ENCODE measurements around the gene LECT2.

- TF ChIP-seq, protein P1, sequence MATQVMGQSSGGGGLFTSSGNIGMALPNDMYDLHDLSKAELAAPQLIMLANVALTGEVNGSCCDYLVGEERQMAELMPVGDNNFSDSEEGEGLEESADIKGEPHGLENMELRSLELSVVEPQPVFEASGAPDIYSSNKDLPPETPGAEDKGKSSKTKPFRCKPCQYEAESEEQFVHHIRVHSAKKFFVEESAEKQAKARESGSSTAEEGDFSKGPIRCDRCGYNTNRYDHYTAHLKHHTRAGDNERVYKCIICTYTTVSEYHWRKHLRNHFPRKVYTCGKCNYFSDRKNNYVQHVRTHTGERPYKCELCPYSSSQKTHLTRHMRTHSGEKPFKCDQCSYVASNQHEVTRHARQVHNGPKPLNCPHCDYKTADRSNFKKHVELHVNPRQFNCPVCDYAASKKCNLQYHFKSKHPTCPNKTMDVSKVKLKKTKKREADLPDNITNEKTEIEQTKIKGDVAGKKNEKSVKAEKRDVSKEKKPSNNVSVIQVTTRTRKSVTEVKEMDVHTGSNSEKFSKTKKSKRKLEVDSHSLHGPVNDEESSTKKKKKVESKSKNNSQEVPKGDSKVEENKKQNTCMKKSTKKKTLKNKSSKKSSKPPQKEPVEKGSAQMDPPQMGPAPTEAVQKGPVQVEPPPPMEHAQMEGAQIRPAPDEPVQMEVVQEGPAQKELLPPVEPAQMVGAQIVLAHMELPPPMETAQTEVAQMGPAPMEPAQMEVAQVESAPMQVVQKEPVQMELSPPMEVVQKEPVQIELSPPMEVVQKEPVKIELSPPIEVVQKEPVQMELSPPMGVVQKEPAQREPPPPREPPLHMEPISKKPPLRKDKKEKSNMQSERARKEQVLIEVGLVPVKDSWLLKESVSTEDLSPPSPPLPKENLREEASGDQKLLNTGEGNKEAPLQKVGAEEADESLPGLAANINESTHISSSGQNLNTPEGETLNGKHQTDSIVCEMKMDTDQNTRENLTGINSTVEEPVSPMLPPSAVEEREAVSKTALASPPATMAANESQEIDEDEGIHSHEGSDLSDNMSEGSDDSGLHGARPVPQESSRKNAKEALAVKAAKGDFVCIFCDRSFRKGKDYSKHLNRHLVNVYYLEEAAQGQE (IDR thresholded peaks at IDR 0.05; ENCODE audit: unreplicated experiment), result no peak
- TF ChIP-seq, protein P2, sequence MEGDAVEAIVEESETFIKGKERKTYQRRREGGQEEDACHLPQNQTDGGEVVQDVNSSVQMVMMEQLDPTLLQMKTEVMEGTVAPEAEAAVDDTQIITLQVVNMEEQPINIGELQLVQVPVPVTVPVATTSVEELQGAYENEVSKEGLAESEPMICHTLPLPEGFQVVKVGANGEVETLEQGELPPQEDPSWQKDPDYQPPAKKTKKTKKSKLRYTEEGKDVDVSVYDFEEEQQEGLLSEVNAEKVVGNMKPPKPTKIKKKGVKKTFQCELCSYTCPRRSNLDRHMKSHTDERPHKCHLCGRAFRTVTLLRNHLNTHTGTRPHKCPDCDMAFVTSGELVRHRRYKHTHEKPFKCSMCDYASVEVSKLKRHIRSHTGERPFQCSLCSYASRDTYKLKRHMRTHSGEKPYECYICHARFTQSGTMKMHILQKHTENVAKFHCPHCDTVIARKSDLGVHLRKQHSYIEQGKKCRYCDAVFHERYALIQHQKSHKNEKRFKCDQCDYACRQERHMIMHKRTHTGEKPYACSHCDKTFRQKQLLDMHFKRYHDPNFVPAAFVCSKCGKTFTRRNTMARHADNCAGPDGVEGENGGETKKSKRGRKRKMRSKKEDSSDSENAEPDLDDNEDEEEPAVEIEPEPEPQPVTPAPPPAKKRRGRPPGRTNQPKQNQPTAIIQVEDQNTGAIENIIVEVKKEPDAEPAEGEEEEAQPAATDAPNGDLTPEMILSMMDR (conservative IDR thresholded peaks at IDR 0.05; ENCODE audit: low read depth in 2 of 2), result no peak
- TF ChIP-seq POLR2AphosphoS5 (IDR thresholded peaks at IDR 0.05; ENCODE audit: low read depth), result no peak
- TF ChIP-seq JUNB (IDR thresholded peaks at IDR 0.05; ENCODE audit: unreplicated experiment), result no peak
- no peak for TF ChIP-seq EZH2 (IDR thresholded peaks at IDR 0.05; ENCODE audit: low read depth, unreplicated experiment)
These were observed 49.6 kb downstream of the LECT2 start for GRCh38 chr5:135905144-135905543.
